OCI-LY7 (cell line): ENCODE data around the gene ANKDD1B. TPM values are rescaled to one million over a fixed set of nuclear protein-coding genes. Genes with fewer than 3 reads are reported as not detected.
"Not testable (repeated sequence)": the region's sequence is repeated elsewhere in the genome, so short reads cannot be mapped to it uniquely, and the experiment has no call there.

ENCODE experiments used
- BruUV-seq: library from RNA; stranded (reverse); fragments of 400-500 nt; replicated peaks from 2 replicates; lab custom pipeline; 2021; lab: Mats Ljungman, UMichigan
- CTCF ChIA-PET: fragments of 300-600 bp; sonication (Branson Sonifier 250); formaldehyde crosslinking; loops from one replicate; lab custom pipeline; 2022; ENCODE audit warnings: antibody characterized with exemption; ENCODE audit not compliant: unreplicated experiment; lab: Charles Lee
- POLR2A ChIA-PET: fragments of 300-600 bp; sonication (Branson Sonifier 250); formaldehyde crosslinking; loops from one replicate; lab custom pipeline; 2022; ENCODE audit warnings: antibody characterized with exemption; lab: Charles Lee
- DNase-seq: peaks from one replicate; pipeline ENCODE4 v3.0.0-alpha.2; 2015; ENCODE audit warnings: low spot score
- H2AFZ ChIP-seq: fragments of 200-600 bp; sonication (generic), shearing (Covaris generic); 2 replicates; pipeline ENCODE4 v1.6.1; 2014; ENCODE audit warnings: mild to moderate bottlenecking, antibody characterized with exemption, low read length, moderate library complexity
- H3K27ac ChIP-seq: fragments of 200-600 bp; sonication (generic); 2 replicates; pipeline ENCODE4 v1.5.1; 2014; ENCODE audit warnings: mixed run types, low read depth, mild to moderate bottlenecking, moderate library complexity, low read length, inconsistent platforms; ENCODE audit not compliant: poor library complexity, severe bottlenecking
- H3K36me3 ChIP-seq: fragments of 200-600 bp; sonication (generic); 2 replicates; pipeline ENCODE4 v1.6.1; 2014; ENCODE audit warnings: mild to moderate bottlenecking, antibody characterized with exemption, low read length, moderate library complexity, mixed read lengths; ENCODE audit not compliant: insufficient read depth
- H3K4me1 ChIP-seq: fragments of 200-600 bp; sonication (generic); 2 replicates; pipeline ENCODE4 v1.5.1; 2014; ENCODE audit warnings: mild to moderate bottlenecking, low read length; ENCODE audit not compliant: insufficient read depth, poor library complexity, severe bottlenecking
- H3K4me2 ChIP-seq: fragments of 200-600 bp; sonication (generic); 2 replicates; pipeline ENCODE4 v1.6.1; 2014; ENCODE audit warnings: mild to moderate bottlenecking, low read length
- H3K4me3 ChIP-seq: fragments of 200-600 bp; sonication (generic); 2 replicates; pipeline ENCODE4 v1.5.1; 2014; ENCODE audit warnings: mild to moderate bottlenecking, low read depth, low read length; ENCODE audit not compliant: poor library complexity, severe bottlenecking
- H3K79me2 ChIP-seq: fragments of 200-600 bp; sonication (generic); 2 replicates; pipeline ENCODE4 v1.6.1; 2016; ENCODE audit warnings: low read depth, mild to moderate bottlenecking, low read length, moderate library complexity, mixed read lengths; ENCODE audit not compliant: insufficient read depth
- H3K9me2 ChIP-seq: fragments of 200-600 bp; sonication (generic); 2 replicates; pipeline ENCODE4 v1.6.1; 2016; ENCODE audit warnings: mild to moderate bottlenecking, low read length, mixed read lengths; ENCODE audit not compliant: insufficient read depth
- H3K9me3 ChIP-seq: fragments of 200-600 bp; sonication (generic); 2 replicates; pipeline ENCODE4 v1.6.1; 2014; ENCODE audit warnings: mild to moderate bottlenecking, mixed run types, low read length, mixed read lengths
- H4K20me1 ChIP-seq: fragments of 200-600 bp; sonication (generic); 2 replicates; pipeline ENCODE4 v1.6.1; 2014; ENCODE audit warnings: mild to moderate bottlenecking, antibody characterized with exemption, low read length, moderate library complexity, mixed read lengths; ENCODE audit not compliant: insufficient read depth
- EZH2phosphoT487 ChIP-seq: fragments of 200-600 bp; sonication (generic); IDR thresholded peaks from 2 replicates; pipeline ENCODE4 v1.6.1; 2018; ENCODE audit warnings: low read depth, borderline replicate concordance, mild to moderate bottlenecking, mixed run types, antibody characterized with exemption, low read length, moderate library complexity, mixed read lengths
- intact Hi-C: fragments of 100-400 bp; cut with micrococcal nuclease; formaldehyde crosslinking; loops from one replicate; pipeline ENCODE4 v1.10.0; 2022; ENCODE audit not compliant: unreplicated experiment
- total RNA-seq, 2 experiments: library from RNA; depleted of rRNA in 1 of 2; stranded (reverse); fragments of >200 nt in 1 of 2; shearing (Covaris generic) in 1 of 2; gene quantifications; 2 replicates each; pipeline ENCODE4 v1.2.3, GENCODE V29; 2014 to 2022
- TF ChIP-seq, protein P1 (sequence below): fragments of 200-600 bp; sonication (generic); conservative IDR thresholded peaks from 2 replicates; pipeline ENCODE4 v1.5.1; 2014; ENCODE audit warnings: mild to moderate bottlenecking, antibody characterized with exemption, low read length, moderate library complexity, mixed read lengths

Gene ANKDD1B
- total RNA-seq, 2 experiments from 2014 or later: not detected

DNA sequence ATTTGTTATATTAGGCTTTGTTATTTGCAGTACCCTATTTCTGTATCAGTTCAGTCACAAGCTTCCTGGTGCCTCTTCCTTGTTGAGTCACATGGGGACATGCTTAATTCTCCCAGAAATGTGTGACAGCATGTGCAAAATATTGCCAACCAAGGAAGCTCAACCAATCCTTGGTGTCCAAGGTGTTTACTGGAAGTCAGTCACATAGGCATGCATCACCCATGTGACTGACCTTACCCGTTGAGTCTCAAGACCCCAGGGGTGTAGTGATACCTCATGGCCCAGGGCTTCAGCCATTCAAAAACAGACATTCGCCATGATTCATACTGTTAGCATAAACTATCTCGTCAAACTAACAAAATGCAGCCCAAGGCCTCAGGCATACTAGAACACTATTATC, 9.3 kb upstream of the ANKDD1B start:
- H3K4me3 ChIP-seq: no peak overlapping the region
- no peaks in the 10 kb centered on the region for H3K9me2 ChIP-seq
- H3K9me3 ChIP-seq: no peaks in the 10 kb centered on the region
- no peaks in the 10 kb centered on the region; the same call in 1 of the 2 replicates for H3K36me3 ChIP-seq
- no peaks in the 10 kb centered on the region for H3K79me2 ChIP-seq
- no peaks in the 10 kb centered on the region for H4K20me1 ChIP-seq
- ChIA-PET POLR2A (no interaction called here), CTCF (no interaction called here)
- H3K27ac ChIP-seq: no peak overlapping the region
- H2AFZ ChIP-seq: no peak overlapping the region
- no peaks in the 10 kb centered on the region for H3K4me1 ChIP-seq
- TF ChIP-seq EZH2phosphoT487: no peak
- TF ChIP-seq, protein P1, sequence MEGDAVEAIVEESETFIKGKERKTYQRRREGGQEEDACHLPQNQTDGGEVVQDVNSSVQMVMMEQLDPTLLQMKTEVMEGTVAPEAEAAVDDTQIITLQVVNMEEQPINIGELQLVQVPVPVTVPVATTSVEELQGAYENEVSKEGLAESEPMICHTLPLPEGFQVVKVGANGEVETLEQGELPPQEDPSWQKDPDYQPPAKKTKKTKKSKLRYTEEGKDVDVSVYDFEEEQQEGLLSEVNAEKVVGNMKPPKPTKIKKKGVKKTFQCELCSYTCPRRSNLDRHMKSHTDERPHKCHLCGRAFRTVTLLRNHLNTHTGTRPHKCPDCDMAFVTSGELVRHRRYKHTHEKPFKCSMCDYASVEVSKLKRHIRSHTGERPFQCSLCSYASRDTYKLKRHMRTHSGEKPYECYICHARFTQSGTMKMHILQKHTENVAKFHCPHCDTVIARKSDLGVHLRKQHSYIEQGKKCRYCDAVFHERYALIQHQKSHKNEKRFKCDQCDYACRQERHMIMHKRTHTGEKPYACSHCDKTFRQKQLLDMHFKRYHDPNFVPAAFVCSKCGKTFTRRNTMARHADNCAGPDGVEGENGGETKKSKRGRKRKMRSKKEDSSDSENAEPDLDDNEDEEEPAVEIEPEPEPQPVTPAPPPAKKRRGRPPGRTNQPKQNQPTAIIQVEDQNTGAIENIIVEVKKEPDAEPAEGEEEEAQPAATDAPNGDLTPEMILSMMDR: no peak
- DNase-seq: no peak
- no TSS peak for BruUV-seq
- no peak overlapping the region for H3K4me2 ChIP-seq
- intact Hi-C loops: no loop called here

DNA sequence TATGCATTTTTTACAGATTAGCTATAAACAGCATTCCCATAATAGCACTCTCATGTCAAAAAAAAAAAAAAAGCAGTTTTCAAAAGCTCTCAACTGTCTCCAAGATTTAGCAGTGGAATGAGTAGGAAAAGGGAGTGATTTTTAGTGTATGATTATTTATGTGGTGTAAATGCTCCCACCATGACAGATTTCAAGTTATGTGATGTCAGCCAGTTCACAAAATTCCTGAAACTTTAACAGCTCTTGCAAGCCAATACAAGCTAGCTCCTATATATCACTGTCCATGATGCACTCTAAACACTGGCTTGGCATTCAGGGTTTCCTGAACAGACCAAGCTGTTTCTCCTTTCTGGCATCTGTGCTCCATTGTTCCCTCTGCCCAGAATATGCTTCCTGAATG, 7.9 kb upstream of the ANKDD1B start:
- no TSS peak for BruUV-seq
- no peaks in the 10 kb centered on the region; the same call in 1 of the 2 replicates for H3K36me3 ChIP-seq
- TF ChIP-seq, protein P1: no peak
- TF ChIP-seq EZH2phosphoT487: no peak
- H3K9me2 ChIP-seq: no peaks in the 10 kb centered on the region
- intact Hi-C loops: no loop called here
- no peak overlapping the region for H3K27ac ChIP-seq
- no peaks in the 10 kb centered on the region for H4K20me1 ChIP-seq
- no peak overlapping the region for H3K4me2 ChIP-seq
- DNase-seq: no peak
- ChIA-PET POLR2A (interaction anchor here (0.5 to 0.8 kb wide), 3 partner anchors 11 to 68 kb away, joined by 3 to 4 read pairs (median 4); no protein-coding TSS in a partner anchor), CTCF (no interaction called here)
- H3K9me3 ChIP-seq: no peaks in the 10 kb centered on the region
- no peak overlapping the region for H2AFZ ChIP-seq
- H3K4me1 ChIP-seq: no peaks in the 10 kb centered on the region
- H3K4me3 ChIP-seq: no peak overlapping the region
- no peaks in the 10 kb centered on the region for H3K79me2 ChIP-seq

DNA sequence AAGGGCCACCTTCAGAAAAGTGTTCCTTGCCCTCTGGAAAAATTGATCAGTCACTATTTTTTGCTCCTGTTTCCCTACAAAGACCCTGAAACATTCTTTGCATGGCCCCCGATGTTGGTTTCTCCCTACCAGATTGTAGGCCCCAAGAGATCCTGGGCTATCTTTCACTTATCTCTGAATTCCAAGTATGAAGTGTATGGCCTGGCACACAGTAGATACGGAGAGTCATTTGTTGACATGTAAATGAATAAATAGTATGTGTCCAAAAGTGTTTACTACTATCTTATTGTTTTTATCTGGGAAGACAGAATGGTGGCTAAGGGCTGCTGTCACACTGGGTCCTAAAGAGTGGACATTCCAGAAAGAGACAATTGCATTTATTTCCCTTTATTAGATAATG, 7.4 kb upstream of the ANKDD1B start:
- DNase-seq: no peak
- H4K20me1 ChIP-seq: no peaks in the 10 kb centered on the region
- no peak for TF ChIP-seq EZH2phosphoT487
- TF ChIP-seq, protein P1: no peak
- no peak overlapping the region for H2AFZ ChIP-seq
- H3K9me2 ChIP-seq: no peaks in the 10 kb centered on the region
- no peaks in the 10 kb centered on the region for H3K4me1 ChIP-seq
- H3K4me2 ChIP-seq: no peak overlapping the region
- no peaks in the 10 kb centered on the region; the same call in 1 of the 2 replicates for H3K36me3 ChIP-seq
- H3K9me3 ChIP-seq: no peaks in the 10 kb centered on the region
- intact Hi-C loops: no loop called here
- no peak overlapping the region for H3K27ac ChIP-seq
- CTCF ChIA-PET: no interaction called here
- no peak overlapping the region for H3K4me3 ChIP-seq
- no peaks in the 10 kb centered on the region for H3K79me2 ChIP-seq
- BruUV-seq: no TSS peak
- POLR2A ChIA-PET: interaction anchor here (0.7 kb wide), 1 partner anchor 68 kb away, joined by 4 read pairs; no protein-coding TSS in a partner anchor

DNA sequence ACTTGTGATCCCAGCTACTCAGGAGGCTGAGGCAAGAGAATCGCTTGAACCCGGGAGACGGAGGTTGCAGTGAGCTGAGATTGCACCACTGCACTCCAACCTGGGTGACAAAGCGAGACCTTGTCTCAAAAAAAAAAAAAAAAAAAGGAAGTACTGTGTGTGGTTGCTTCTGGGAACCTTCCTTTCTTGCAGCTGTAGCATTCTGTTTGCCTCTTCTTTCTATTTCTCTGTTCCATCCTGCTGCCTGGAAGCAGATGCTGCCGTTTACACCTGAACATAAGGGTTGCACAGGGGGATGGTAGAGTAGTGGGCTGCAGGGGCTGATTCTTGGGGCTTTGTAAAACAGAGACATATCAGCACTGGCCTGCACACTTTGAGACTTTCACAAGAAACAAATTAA, 3.9 kb upstream of the ANKDD1B start:
- H2AFZ ChIP-seq, H3K27ac ChIP-seq, BruUV-seq, H4K20me1 ChIP-seq, DNase-seq, H3K9me2 ChIP-seq, H3K9me3 ChIP-seq, H3K36me3 ChIP-seq, H3K4me2 ChIP-seq, H3K4me1 ChIP-seq, H3K79me2 ChIP-seq, H3K4me3 ChIP-seq, intact Hi-C loops, CTCF ChIA-PET: not testable (repeated sequence)
- POLR2A ChIA-PET: interaction anchor here (0.7 to 1.0 kb wide), 2 partner anchors 9 to 15 kb away, joined by 3 to 4 read pairs; no protein-coding TSS in a partner anchor
